ENCODE results near the gene DPM3. TPM values are rescaled to one million over a fixed set of nuclear protein-coding genes. Genes with fewer than 3 reads are reported as not detected.
"Not testable (repeated sequence)": the region's sequence is repeated elsewhere in the genome, so short reads cannot be mapped to it uniquely, and the experiment has no call there.

The DPM3 gene
- total RNA-seq, 1 experiment from 2014 or later = 65.8 TPM

DNA sequence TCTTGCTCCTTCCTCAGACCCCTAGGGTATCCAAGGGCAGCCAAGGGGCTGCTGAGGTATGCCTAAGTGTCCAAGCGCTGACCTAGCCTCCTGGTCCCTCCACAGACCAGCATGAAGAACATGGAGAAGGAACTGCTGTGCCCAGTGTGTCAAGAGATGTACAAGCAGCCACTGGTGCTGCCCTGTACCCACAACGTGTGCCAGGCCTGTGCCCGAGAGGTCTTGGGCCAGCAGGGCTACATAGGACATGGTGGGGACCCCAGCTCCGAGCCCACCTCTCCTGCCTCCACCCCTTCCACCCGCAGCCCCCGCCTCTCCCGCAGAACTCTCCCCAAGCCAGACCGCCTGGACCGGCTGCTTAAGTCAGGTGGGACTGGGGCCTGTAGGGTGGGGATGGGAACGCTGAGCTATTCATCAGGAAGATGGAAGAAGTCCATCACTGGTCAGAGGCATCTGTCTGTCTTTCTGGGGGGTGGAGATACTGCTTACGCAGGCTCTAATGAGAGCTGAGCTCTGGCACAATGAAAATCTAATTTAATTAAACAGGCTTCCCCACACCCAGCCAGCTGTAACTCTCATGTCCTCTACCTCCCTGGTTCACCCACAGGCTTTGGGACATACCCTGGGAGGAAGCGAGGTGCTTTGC is 35.1 kb upstream of the DPM3 start:
- DNase-seq (ENCODE audit: low read depth) = no peak

DNA sequence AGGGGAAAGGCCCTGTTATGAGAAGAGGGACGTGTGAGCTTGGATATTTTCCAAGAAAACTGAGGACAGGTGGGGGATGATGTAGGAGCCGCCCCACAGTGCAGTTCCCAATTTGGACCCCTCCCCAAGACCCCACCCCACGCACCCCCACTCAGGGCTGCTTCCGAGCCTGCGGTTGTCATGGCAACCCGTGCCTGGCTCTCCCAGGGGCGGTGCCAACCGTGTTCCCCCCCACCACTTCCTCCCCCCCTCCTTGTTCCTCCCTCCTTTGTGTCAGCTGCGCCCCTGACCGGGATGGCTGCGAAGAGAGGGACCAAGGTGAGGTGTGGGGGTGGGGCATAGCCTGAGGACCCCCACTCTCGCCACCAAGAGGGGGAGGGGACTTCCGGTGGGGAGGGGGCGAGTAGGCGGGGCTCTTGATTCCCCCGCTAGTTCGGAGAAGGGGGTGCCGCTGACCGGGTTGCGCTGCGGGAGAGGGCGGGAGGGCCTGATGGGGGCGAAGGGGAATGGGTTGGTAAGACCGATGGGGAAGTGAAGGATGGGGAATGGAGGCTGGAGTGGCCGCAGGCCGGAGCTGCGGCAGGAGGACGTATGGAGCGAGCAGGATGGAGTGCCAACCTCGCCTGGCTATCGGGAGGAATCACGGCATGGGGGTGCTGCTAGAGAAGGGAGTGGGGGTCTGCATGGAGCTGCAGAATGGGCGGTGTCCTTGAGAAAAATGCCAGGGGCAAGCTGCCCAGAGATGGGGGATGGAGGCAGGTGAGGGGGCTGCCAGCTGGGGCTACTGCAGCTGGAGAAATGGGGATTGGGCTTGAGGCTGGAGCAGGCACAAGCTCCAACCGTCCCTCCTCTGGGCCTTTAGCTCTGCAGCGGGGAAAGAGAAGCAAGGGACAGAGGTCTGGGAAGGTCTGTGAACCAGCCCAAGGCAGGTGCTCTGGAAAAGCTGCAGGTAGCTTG is 34.3 kb upstream of the DPM3 start:
- peak; percentile 38 for DNase-seq (ENCODE audit: low read depth)

DNA sequence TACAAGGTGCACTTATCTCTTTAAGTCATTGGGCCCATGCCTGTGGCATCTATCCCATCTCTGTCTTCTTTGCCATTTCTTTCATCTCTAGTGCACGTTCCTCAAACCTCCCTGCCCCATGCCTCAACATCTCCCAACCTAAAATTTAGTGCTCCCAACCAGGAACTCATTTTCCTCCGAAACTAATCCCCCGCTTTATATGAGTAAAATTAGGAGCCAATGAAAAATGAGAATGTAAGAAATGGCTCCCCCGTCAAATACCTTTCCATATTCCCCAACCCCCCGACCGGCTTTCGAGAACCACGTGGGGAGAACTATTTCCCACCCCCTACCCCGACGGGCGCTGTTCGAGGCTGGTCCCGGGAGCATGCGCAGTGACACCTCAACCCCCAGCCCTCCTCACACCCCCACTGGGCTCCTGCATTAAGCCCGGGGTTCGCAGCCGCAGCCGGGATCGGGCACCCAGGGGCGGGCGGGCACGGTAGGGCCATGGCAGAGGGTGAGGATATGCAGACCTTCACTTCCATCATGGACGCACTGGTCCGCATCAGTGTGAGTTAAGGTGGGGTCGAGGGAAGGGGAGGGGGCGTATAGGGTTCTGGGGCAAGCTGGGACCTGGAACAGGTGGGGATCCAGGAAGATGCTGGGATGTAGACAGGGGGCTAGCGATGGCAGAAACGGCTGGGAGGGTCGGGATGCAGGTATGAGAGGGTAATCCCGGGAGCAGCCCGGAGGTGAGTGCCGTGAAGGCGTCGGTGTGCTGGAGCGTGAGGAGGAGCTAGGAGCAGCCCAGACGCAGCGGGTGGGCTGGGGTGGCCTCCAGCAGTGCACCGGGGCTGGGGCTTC is 33.4 kb upstream of the DPM3 start, which contains the start of gene TRIM46:
TRIM46 (plus strand) TSS at position 372 of the 846 bp plus-strand sequence; CDS start at position 490, 118 bp downstream.
- DNase-seq (ENCODE audit: low read depth) = peak; percentile 51

- peak; percentile 92 for DNase-seq (ENCODE audit: low read depth)
Observed at GRCh38 chr1:155172732-155173477, 32.6 kb upstream of the DPM3 start, which contains the start of gene KRTCAP2. TSS of gene KRTCAP2 (minus strand) at chr1:155173304. CDS start at chr1:155173224, 80 bp downstream.

DNA sequence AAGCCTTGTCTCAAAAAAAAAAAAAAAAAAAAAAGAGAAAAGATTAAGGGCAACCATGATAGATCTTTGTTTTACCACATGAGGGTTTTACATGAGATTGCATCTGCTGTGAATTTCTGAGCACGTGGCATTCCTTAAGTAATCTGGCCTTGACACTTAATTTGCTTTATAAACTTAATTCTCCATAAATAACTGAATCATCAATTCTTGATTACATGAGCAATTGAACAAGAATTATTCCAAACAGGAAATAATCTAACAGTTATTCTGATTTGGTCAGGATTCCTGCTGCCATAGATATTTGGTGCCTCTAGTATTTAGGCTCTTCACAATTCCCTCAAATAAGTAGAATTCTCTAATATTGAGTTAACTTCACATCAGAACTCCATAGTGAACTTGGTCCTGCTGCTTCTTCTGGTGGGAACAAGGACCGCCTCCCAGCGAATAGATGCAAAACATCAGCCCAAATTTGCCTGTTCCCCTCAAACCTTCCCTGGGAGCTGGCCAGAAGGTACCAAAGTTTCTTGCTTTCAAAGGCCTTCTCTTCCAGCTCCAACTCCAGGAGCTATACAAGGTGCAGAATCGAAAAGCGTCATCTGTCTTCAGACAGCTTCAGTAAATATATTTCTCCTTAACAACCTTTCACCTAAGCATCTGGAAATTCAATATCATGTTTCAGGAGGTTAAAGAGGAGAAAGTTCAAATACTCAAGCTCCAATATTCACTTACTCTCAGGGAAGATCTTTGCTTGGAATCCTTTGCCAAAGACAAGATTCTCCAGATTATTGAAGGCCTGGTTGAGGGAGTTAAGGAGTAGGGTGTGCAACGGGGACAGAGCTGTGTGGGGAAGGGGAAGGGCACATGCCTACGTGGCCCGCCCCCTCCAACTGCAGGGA is 31.8 kb upstream of the DPM3 start:
- no peak for DNase-seq (ENCODE audit: low read depth)

DNA sequence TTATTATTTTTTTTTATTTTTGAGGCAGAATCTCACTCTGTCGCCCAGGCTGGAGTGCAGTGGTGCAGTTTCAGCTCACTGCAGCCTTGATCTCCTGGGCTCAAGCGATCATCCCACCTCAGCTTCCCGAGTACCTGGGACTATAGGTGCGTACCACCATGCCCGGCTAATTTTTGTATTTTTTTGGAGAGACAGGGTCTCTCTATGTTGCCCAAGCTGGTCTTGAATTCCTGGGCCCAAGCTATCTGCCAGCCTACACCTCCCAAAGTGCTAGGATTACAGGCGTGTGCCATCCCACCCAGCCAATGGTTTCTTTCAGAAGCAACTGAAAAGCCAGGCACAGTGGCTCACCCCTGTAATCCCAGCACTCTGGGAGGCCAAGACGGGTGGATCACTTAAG is 30.5 kb upstream of the DPM3 start:
- DNase-seq (ENCODE audit: low read depth) = no peak

GRCh38 chr1:155170101-155170785 is 29.9 kb upstream of the DPM3 start:
- no peak for DNase-seq (ENCODE audit: low read depth)

DNA sequence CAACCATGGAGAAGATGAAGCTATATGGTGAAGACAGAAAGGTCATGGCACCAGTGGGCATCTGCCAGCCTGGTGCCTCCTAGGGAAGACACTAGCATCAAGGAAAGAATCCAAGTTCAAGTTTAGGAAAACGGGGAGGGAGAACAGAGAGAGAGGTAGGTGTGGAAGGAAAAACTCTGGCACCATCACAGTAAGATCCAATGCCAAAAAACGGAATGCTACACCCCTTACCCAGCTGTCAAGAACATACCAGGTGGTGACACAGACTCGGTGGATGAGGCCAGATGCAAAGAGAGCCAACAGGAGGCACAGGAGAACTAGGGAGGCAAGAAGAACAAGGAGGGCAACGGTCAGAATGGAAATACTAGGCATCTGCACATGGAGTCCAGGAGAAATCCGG is 29.2 kb upstream of the DPM3 start:
- DNase-seq (ENCODE audit: low read depth) = no peak

DNA sequence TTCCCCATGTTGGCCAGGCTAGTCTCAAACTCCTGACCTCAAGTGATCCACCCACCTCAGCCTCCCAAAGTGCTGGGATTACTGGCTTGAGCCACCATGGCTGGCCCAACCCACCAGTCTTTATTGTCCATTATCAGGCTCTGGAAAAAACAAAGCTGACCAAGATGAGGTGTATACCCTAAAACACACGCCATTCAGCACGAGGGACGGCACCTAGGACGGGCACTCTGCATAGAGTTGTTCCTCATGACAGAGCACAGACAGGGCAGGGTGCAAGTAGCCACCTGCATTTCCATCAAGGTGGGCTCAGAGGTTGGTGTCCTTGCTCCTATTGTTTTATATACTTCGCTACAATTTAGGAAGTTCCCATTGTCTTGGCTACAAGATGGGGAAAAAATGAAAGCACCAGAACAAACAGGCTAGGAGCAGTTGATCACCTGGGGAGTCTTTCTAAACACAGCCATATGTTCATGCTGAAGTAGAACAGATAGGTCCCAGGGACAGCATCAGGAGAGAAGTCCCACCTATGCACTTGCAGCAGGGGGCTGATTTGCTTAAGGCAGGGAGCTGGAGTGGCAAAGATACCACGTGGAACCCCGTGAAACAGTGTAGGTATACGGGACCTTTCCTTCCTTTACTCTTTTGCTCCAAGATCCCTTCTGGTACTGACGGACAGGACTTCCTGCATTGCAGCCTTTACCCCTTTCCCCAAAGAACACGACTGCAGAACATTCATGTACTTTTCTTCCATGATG is 28.3 kb upstream of the DPM3 start:
- DNase-seq (ENCODE audit: low read depth) = no peak

DNA sequence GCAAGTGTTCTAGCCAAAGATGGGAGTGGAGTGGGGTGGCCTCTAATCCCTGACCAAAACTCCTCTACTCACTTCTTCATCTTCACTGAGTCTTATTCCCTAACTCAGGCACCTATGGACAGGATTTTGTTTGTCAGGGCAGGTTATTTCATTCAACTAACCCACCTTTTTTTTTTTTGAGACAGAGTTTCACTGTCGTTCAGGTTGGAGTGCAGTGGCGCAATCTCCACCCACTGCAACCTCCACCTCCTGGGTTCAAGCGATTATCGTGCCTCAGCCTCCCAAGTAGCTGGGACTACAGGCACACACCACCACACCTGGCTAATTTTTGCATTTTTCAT is 27.7 kb upstream of the DPM3 start:
- DNase-seq (ENCODE audit: low read depth) = not testable (repeated sequence)

- peak; percentile 63 for DNase-seq (ENCODE audit: low read depth)
Observed at GRCh38 chr1:155167166-155168104, 27.1 kb upstream of the DPM3 start.

DNA sequence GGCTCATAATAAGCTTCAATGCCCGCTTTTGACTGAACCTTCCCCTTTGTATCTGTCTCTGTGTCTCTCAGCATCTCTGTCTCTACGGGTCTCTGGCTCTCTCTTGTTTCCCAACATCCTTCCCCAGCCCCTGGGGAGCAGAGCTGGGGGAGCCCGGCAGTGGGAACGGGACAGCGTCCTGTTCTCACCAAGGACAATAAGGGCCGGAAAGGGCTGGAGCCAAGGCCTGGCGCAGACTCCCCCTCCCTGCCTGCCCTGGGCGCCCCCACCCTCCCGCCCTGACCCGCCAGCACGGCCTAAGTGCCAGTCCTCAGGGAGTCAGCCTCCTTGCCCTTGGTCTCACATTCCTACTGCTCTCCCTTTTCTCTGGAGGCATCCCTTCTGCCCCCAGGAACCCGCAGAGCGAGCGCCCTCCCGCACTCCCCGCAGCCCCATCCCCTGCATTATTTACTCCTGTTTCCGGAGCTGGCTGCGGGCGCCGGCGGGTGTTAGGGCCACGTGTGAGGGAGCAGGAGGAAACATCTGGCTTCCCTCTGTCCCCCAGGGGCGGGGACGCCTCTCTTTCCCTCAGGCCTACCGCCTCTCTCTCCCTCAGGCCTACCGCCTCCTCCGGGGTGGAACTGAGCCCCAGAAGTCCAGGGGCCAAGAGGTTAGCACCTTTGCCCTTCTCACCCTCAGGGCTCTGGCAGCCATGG is 26.3 kb upstream of the DPM3 start:
- no peak for DNase-seq (ENCODE audit: low read depth)

GRCh38 chr1:155166051-155166470 is 25.7 kb upstream of the DPM3 start:
- no peak for DNase-seq (ENCODE audit: low read depth)

GRCh38 chr1:155164625-155165024 is 24.3 kb upstream of the DPM3 start:
- not testable (repeated sequence) for DNase-seq (ENCODE audit: low read depth)

GRCh38 chr1:155163785-155164184 is 23.5 kb upstream of the DPM3 start:
- DNase-seq (ENCODE audit: low read depth) = not testable (repeated sequence)

GRCh38 chr1:155162631-155163030 is 22.3 kb upstream of the DPM3 start:
- DNase-seq (ENCODE audit: low read depth) = not testable (repeated sequence)

GRCh38 chr1:155160128-155160527 is 19.8 kb upstream of the DPM3 start:
- no peak for DNase-seq (ENCODE audit: low read depth)

All from RPMI7951 (cell line).